GM12878 (cell line): ENCODE measurements around the gene SWT1. TPM values are rescaled to one million over a fixed set of nuclear protein-coding genes. Genes with fewer than 3 reads are reported as not detected.
A peak's percentile ranks its signal among the peaks of the same experiment; 100 is the strongest.

Experiments
- ATAC-seq: fragments of 200-7000 bp; cut with Tn5 transposase; 3 replicates; pipeline ENCODE4 v1.9.1; 2020; ENCODE audit warnings: mild to moderate bottlenecking, moderate library complexity
- BruUV-seq: library from RNA; stranded (reverse); fragments of 400-500 nt; replicated peaks from 2 replicates; lab custom pipeline; 2021; lab: Mats Ljungman, UMichigan
- CTCF ChIA-PET: fragments of 300-600 bp; sonication (Branson Sonifier 250); formaldehyde crosslinking; extraction: SDS; loops from one replicate; lab custom pipeline; 2021; ENCODE audit warnings: inconsistent platforms; lab: Yijun Ruan, JAX
- POLR2A ChIA-PET: fragments of 350-600 bp; formaldehyde crosslinking; extraction: SDS; loops from one replicate; lab custom pipeline; 2021; ENCODE audit warnings: inconsistent platforms; lab: Charles Lee
- RAD21 ChIA-PET: fragments of 300-600 bp; sonication (Branson Sonifier 250); formaldehyde crosslinking; loops from one replicate; lab custom pipeline; 2023; ENCODE audit warnings: antibody characterized with exemption; ENCODE audit not compliant: unreplicated experiment; lab: Charles Lee
- SMC1A ChIA-PET: fragments of 300-600 bp; sonication (Branson Sonifier 250); formaldehyde crosslinking; loops from one replicate; lab custom pipeline; 2023; ENCODE audit not compliant: unreplicated experiment, uncharacterized antibody; lab: Charles Lee
- DNase-seq: peaks from one replicate; pipeline ENCODE4 v3.0.0-alpha.2; 2011; ENCODE audit warnings: low read depth, low spot score
- FAIRE-seq: peaks from 3 replicates; lab custom pipeline; 2011; peaks lifted over from hg19 to GRCh38; lab: Jason Lieb, UNC
- H2AFZ ChIP-seq: 2 replicates; pipeline ENCODE4 v1.6.0; 2011; ENCODE audit warnings: low read depth, low read length, control low read depth; ENCODE audit not compliant: control insufficient read depth
- H3K27ac ChIP-seq: 2 replicates; pipeline ENCODE4 v1.5.1; 2011; ENCODE audit warnings: control low read depth; ENCODE audit not compliant: control insufficient read depth, insufficient read depth
- H3K27me3 ChIP-seq, 2 experiments: replicated peaks in 1 of 2; 2 replicates each; pipeline versions ENCODE4 v1.6.0 to v1.6.1; 2011; ENCODE audit warnings: low read length in 1 of 2; ENCODE audit not compliant: control insufficient read depth in 2 of 2, insufficient read depth in 2 of 2
- H3K36me3 ChIP-seq, 2 experiments: 2 replicates each; pipeline ENCODE4 v1.5.1; 2011; ENCODE audit warnings: low read length in 1 of 2; ENCODE audit not compliant: control insufficient read depth in 2 of 2, insufficient read depth in 2 of 2
- H3K4me1 ChIP-seq: 2 replicates; pipeline ENCODE4 v1.6.1; 2011; ENCODE audit warnings: mild to moderate bottlenecking, low read length, moderate library complexity, mixed read lengths; ENCODE audit not compliant: control insufficient read depth, insufficient read depth
- H3K4me2 ChIP-seq: 2 replicates; pipeline ENCODE4 v1.6.0; 2011; ENCODE audit warnings: control low read depth; ENCODE audit not compliant: control insufficient read depth, insufficient read depth
- H3K4me3 ChIP-seq: fragments of 200-600 bp; sonication (generic); 2 replicates; pipeline ENCODE4 v1.5.1; 2016
- H3K79me2 ChIP-seq: 2 replicates; pipeline ENCODE4 v1.6.0; 2011; ENCODE audit warnings: low read length; ENCODE audit not compliant: control insufficient read depth, insufficient read depth
- H3K9ac ChIP-seq: 2 replicates; pipeline ENCODE4 v1.8.0; 2011; ENCODE audit warnings: low read length, control low read depth, mixed read lengths; ENCODE audit not compliant: control insufficient read depth, insufficient read depth
- H3K9me3 ChIP-seq: replicated peaks from 3 replicates; pipeline ENCODE4 v1.5.1; 2011; ENCODE audit warnings: mild to moderate bottlenecking, low read length; ENCODE audit not compliant: control insufficient read depth, insufficient read depth
- H4K20me1 ChIP-seq: 2 replicates; pipeline ENCODE4 v1.6.0; 2011; ENCODE audit not compliant: control insufficient read depth, insufficient read depth
- BCL11A ChIP-seq: IDR thresholded peaks from 2 replicates; pipeline ENCODE4 v1.6.1; 2011; ENCODE audit warnings: low read depth, low read length
- DPF2 ChIP-seq: fragments of 450-650 bp; IDR thresholded peaks from 2 replicates; pipeline ENCODE4 v1.6.1; 2017; ENCODE audit warnings: mild to moderate bottlenecking
- EED ChIP-seq: sonication (generic); IDR thresholded peaks from 2 replicates; pipeline ENCODE4 v1.6.1; 2016; ENCODE audit warnings: antibody characterized with exemption, low read depth
- HCFC1 ChIP-seq: fragments of 150-350 bp; IDR thresholded peaks from 2 replicates; pipeline ENCODE4 v1.6.1; 2014; ENCODE audit warnings: low read length
- HDGF ChIP-seq: fragments of 450-650 bp; IDR thresholded peaks from 2 replicates; pipeline ENCODE4 v1.6.1; 2016; ENCODE audit warnings: antibody characterized with exemption
- IKZF2 ChIP-seq, 2 experiments: fragments of 450-650 bp; IDR thresholded peaks; 2 replicates each; pipeline ENCODE4 v1.6.1; 2017; ENCODE audit warnings: mild to moderate bottlenecking in 2 of 2, moderate library complexity in 2 of 2
- IRF4 ChIP-seq: IDR thresholded peaks from 2 replicates; pipeline ENCODE4 v1.6.1; 2011; ENCODE audit warnings: low read depth, low read length
- NRF1 ChIP-seq: conservative IDR thresholded peaks from 2 replicates; pipeline ENCODE4 v1.6.1; 2011; ENCODE audit warnings: mild to moderate bottlenecking, low read depth, low read length, improper control_type of control experiment
- SRF ChIP-seq, 2 experiments: IDR thresholded peaks; 2 replicates each; pipeline ENCODE4 v1.6.1; 2011; ENCODE audit warnings: low read depth in 2 of 2, low read length in 2 of 2, mild to moderate bottlenecking in 1 of 2, moderate library complexity in 1 of 2
- SUPT20H ChIP-seq: IDR thresholded peaks from 2 replicates; pipeline ENCODE4 v1.6.1; 2011; ENCODE audit warnings: low read depth, mild to moderate bottlenecking, low read length, moderate library complexity, borderline replicate concordance; ENCODE audit not compliant: control insufficient read depth
- TCF12 ChIP-seq: IDR thresholded peaks from 2 replicates; pipeline ENCODE4 v1.6.1; 2011; ENCODE audit warnings: low read depth, mild to moderate bottlenecking, low read length
- WGBS: methylation state at CpG from one replicate; pipeline ENCODE4 v1.1.6; 2016; ENCODE audit warnings: low lambda C conversion rate; ENCODE audit not compliant: insufficient replicate concordance, insufficient coverage; ENCODE audit errors: missing lambda C conversion rate; 5-methylcytosine and 5-hydroxymethylcytosine counted together
- in situ Hi-C: fragments of 300-500 bp; cut with MboI; formaldehyde crosslinking; loops from 9 replicates; pipeline ENCODE4 v1.14.3; 2018; ENCODE audit warnings: mixed read lengths
- intact Hi-C: fragments of 100-400 bp; cut with micrococcal nuclease; formaldehyde crosslinking; loops from one replicate; pipeline ENCODE4 v1.14.2; 2022; ENCODE audit not compliant: unreplicated experiment
- polyA plus RNA-seq, 11 experiments: library from polyadenylated mRNA; depleted of rRNA in 4 of 11; unstranded in 6 of 11; stranded (reverse) in 5 of 11; fragments of >200 nt; fragmentation: Nextera tagmentation in 4 of 11; fragmentation: Illumina TruSeq in 1 of 11; extraction: Ambion mirVana in 4 of 11; extraction: Trizol in 1 of 11; gene quantifications; 1 replicate in 1 of 11; 2 replicates in 10 of 11; pipeline versions ENCODE4 v1.2.1 to v1.2.3, GENCODE V29; 2011 to 2016; ENCODE audit warnings: inconsistent platforms in 2 of 11, missing spikeins in 2 of 11, low read depth in 1 of 11
- total RNA-seq, 4 experiments: library from RNA; depleted of rRNA in 3 of 4; stranded (reverse); fragments of >200 nt in 3 of 4; fragmentation: Illumina TruSeq in 1 of 4; extraction: Trizol in 1 of 4; gene quantifications; 2 replicates each; pipeline versions ENCODE4 v1.2.1 to v1.2.3, GENCODE V29; 2013 to 2021
- TF ChIP-seq, protein P1 (sequence below): IDR thresholded peaks from 2 replicates; pipeline ENCODE4 v1.6.1; 2012; ENCODE audit warnings: improper control_type of control experiment, low read depth, low read length; ENCODE audit not compliant: insufficient replicate concordance
- TF ChIP-seq, protein P2 (sequence below): IDR thresholded peaks from 2 replicates; pipeline ENCODE4 v1.6.1; 2011; ENCODE audit warnings: borderline replicate concordance, low read depth, mild to moderate bottlenecking, moderate library complexity, mixed read lengths, low read length; ENCODE audit not compliant: insufficient read depth; ENCODE audit errors: extremely low read length

SWT1 gene
- total and polyA plus RNA-seq, 10 of the 15 experiments (the other 5 are each of a cell fraction or from before 2014, with no cell fraction given) = 1.0 to 4.2 (median 2.6) TPM

DNA sequence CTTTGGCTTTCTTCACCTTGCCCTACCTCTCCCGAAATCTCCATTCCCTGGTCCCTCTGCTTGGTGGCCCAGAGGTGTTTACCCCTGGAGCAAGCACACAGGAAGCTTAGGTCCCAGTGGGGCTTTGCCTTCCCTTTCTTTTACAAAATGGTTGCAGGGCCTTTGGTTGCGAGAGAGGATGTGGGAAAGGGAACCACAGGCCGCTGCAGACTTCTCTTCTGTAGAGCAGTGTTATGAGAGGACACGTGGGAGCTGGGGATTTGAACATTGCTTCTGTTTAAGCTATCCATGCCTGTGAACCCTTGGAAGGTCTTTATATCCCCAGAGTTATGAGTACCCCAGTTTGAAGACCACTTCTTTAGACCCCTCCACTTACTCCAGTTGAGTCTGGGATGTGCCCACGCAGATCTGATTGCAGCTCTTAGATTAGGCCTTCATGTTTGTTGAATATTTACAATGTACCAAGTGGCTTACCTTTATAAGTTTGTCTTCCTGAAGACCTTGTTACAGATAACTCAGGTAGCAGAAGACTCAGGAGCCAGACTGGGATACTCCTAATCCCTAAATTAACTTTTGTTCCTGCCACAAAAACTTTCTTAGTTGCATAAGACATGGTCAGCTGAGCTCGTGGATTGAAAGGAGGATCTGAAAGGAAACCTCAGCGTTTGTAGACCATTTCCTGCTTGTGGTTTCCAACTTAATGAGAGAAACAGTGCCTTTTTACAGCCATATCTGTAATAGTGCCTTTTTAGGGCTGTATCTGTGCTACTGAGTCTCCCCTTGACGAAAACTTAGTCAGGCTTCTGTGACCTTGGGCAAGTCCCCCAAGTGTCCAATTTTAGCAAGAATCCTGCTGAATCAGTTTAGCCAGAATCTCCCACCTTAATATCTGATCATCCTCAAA lies 182.0 kb downstream of the SWT1 start:
- Histone ChIP-seq H2AFZ (peak overlapping the region; percentile 68), H3K27ac (peak overlapping the region; percentile 59), H3K4me3 (no peak overlapping the region), H3K79me2 (no peaks in the 10 kb centered on the region), H3K27me3 (no peaks in the 10 kb centered on the region), H4K20me1 (no peaks in the 10 kb centered on the region), H3K36me3 (no peaks in the 10 kb centered on the region), H3K4me2 (peak overlapping the region; percentile 78), H3K4me1 (peaks cover 21% of the 10 kb centered on the region), H3K9me3 (no peaks in the 10 kb centered on the region; the same call in 1 of the 3 replicates), H3K9ac (peak overlapping the region; percentile 21; the same call in 1 of the 2 replicates)
- BruUV-seq = no TSS peak
- DNase-seq (peak; percentile 86), ATAC-seq (peak; percentile 97), FAIRE-seq (peak; percentile 97)
- POLR2A ChIA-PET = interaction anchor here (1.1 to 3.2 kb wide), 4 partner anchors 15 to 73 kb away, joined by 3 to 15 read pairs (median 10); partner anchors contain the start of gene IVNS1ABP
- CTCF ChIA-PET = interaction anchor here (0.8 to 3.8 kb wide), 4 partner anchors 20 to 257 kb away, joined by 3 to 29 read pairs (median 9); partner anchors contain the start of gene IVNS1ABP
- intact Hi-C loops = loop anchor here (1.0 to 2.0 kb wide), 3 partner anchors 22 to 298 kb away; partner anchors contain the start of gene IVNS1ABP
- SMC1A ChIA-PET = interaction anchor here (0.7 to 4.3 kb wide), 9 partner anchors 11 to 257 kb away, joined by 3 to 54 read pairs (median 3); partner anchors contain the start of gene IVNS1ABP
- WGBS = 10% methylated on average over 8 of the region's 8 CpGs
- in situ Hi-C loops = no loop called here
- RAD21 ChIA-PET = interaction anchor here (0.7 to 3.3 kb wide), 9 partner anchors 11 to 335 kb away, joined by 3 to 36 read pairs (median 3); partner anchors contain the start of gene IVNS1ABP
- TF ChIP-seq EED (peak; percentile 84), HCFC1 (no peak), DPF2 (peak; percentile 96), TCF12 (peak; percentile 51; the same call in 1 of the 2 replicates), SUPT20H (no peak), IRF4 (peak; percentile 79), BCL11A (peak; percentile 94), NRF1 (no peak), HDGF (no peak), IKZF2 (IDR thresholded peaks at IDR 0.05) (peak; percentile 96), SRF (IDR thresholded peaks at IDR 0.05; ENCODE audit: low read depth in 2 of 2, low read length in 2 of 2) (peak; percentile 67 to 95)
- TF ChIP-seq, protein P1, sequence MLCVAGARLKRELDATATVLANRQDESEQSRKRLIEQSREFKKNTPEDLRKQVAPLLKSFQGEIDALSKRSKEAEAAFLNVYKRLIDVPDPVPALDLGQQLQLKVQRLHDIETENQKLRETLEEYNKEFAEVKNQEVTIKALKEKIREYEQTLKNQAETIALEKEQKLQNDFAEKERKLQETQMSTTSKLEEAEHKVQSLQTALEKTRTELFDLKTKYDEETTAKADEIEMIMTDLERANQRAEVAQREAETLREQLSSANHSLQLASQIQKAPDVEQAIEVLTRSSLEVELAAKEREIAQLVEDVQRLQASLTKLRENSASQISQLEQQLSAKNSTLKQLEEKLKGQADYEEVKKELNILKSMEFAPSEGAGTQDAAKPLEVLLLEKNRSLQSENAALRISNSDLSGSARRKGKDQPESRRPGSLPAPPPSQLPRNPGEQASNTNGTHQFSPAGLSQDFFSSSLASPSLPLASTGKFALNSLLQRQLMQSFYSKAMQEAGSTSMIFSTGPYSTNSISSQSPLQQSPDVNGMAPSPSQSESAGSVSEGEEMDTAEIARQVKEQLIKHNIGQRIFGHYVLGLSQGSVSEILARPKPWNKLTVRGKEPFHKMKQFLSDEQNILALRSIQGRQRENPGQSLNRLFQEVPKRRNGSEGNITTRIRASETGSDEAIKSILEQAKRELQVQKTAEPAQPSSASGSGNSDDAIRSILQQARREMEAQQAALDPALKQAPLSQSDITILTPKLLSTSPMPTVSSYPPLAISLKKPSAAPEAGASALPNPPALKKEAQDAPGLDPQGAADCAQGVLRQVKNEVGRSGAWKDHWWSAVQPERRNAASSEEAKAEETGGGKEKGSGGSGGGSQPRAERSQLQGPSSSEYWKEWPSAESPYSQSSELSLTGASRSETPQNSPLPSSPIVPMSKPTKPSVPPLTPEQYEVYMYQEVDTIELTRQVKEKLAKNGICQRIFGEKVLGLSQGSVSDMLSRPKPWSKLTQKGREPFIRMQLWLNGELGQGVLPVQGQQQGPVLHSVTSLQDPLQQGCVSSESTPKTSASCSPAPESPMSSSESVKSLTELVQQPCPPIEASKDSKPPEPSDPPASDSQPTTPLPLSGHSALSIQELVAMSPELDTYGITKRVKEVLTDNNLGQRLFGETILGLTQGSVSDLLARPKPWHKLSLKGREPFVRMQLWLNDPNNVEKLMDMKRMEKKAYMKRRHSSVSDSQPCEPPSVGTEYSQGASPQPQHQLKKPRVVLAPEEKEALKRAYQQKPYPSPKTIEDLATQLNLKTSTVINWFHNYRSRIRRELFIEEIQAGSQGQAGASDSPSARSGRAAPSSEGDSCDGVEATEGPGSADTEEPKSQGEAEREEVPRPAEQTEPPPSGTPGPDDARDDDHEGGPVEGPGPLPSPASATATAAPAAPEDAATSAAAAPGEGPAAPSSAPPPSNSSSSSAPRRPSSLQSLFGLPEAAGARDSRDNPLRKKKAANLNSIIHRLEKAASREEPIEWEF = peak; percentile 47
- TF ChIP-seq, protein P2, sequence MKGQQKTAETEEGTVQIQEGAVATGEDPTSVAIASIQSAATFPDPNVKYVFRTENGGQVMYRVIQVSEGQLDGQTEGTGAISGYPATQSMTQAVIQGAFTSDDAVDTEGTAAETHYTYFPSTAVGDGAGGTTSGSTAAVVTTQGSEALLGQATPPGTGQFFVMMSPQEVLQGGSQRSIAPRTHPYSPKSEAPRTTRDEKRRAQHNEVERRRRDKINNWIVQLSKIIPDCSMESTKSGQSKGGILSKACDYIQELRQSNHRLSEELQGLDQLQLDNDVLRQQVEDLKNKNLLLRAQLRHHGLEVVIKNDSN = peak; percentile 24
